Lower leg skin (tissue), 3 donors: ENCODE results near the gene TVP23B.
"Not testable (repeated sequence)": the region's sequence is repeated elsewhere in the genome, so short reads cannot be mapped to it uniquely, and the experiment has no call there.

Experiments used
- POLR2A ChIP-seq, 2 donors: fragments of 450-650 bp; IDR thresholded peaks; one replicate each; pipeline ENCODE4 v1.6.1; 2016 to 2017; ENCODE audit warnings: antibody characterized with exemption in 2 of 2, mild to moderate bottlenecking in 1 of 2, moderate library complexity in 1 of 2
- TF ChIP-seq, protein P1 (sequence below), 3 donors: fragments of 450-650 bp; IDR thresholded peaks; one replicate each; pipeline ENCODE4 v1.5.1; 2016; ENCODE audit warnings: antibody characterized with exemption in 3 of 3, mild to moderate bottlenecking in 3 of 3, moderate library complexity in 2 of 3

DNA sequence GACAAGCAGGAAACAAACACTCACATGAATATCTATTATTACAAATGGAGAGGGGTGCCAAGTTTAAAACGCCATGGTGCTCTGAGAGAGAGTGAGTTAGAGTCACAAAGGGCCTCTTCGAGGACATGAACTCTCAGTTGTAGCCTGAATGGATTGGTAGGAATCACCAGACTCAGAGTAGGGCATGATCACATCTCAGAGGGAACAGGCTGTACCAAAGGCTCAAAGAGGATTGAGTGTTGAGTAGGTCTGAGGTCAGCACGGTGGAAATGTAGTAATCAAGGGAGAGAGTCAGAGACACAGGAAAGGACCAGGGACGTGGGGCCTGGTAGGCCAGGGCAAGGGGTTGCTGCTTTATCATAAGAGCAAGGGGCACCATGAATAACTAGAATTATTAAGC, 47.6 kb upstream of the TVP23B start:
- TF ChIP-seq, protein P1, sequence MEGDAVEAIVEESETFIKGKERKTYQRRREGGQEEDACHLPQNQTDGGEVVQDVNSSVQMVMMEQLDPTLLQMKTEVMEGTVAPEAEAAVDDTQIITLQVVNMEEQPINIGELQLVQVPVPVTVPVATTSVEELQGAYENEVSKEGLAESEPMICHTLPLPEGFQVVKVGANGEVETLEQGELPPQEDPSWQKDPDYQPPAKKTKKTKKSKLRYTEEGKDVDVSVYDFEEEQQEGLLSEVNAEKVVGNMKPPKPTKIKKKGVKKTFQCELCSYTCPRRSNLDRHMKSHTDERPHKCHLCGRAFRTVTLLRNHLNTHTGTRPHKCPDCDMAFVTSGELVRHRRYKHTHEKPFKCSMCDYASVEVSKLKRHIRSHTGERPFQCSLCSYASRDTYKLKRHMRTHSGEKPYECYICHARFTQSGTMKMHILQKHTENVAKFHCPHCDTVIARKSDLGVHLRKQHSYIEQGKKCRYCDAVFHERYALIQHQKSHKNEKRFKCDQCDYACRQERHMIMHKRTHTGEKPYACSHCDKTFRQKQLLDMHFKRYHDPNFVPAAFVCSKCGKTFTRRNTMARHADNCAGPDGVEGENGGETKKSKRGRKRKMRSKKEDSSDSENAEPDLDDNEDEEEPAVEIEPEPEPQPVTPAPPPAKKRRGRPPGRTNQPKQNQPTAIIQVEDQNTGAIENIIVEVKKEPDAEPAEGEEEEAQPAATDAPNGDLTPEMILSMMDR (IDR thresholded peaks at IDR 0.05): not testable (repeated sequence)
- TF ChIP-seq POLR2A (IDR thresholded peaks at IDR 0.05): not testable (repeated sequence)
